GM19324 (cell line): ENCODE data around the gene PRRT3.
"Not testable (repeated sequence)": the region's sequence is repeated elsewhere in the genome, so short reads cannot be mapped to it uniquely, and the experiment has no call there.

ENCODE experiments used
- ATAC-seq: cut with Tn5 transposase; IDR thresholded peaks from one replicate; pipeline ENCODE4 v1.9.1; 2021; ENCODE audit warnings: mild to moderate bottlenecking, moderate library complexity; ENCODE audit not compliant: unreplicated experiment, low FRiP score

The PRRT3 gene

DNA sequence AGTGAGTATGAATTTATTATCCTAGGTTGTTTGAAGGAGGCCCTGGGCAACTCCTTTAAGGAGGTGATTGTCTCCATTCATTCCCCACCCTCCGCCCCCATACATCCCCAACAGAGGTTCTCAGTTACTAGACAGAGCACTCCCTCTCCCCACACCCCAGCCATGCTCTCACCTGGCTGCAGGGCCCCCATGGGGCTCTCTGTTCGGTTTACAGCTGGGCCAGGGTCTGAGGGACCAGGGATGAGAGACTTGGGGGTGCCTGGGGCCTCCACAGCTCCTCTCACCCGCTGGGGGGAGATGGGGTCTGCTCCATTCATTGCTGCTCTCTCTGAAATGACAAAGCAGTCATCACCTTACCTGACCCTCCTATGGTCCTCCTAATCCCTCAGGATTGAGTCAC, 3.6 kb downstream of the PRRT3 start:
- ATAC-seq, result no peak

- no peak for ATAC-seq
These were observed 4.9 kb downstream of the PRRT3 start for GRCh38 chr3:9947025-9947995.

- peak; percentile 33 for ATAC-seq
These were observed 5.8 kb downstream of the PRRT3 start for GRCh38 chr3:9946112-9947024.

- no peak for ATAC-seq
These were observed 6.8 kb downstream of the PRRT3 start for GRCh38 chr3:9945358-9945757.

GRCh38 chr3:9944271-9944670, 7.9 kb downstream of the PRRT3 start:
- no peak for ATAC-seq

DNA sequence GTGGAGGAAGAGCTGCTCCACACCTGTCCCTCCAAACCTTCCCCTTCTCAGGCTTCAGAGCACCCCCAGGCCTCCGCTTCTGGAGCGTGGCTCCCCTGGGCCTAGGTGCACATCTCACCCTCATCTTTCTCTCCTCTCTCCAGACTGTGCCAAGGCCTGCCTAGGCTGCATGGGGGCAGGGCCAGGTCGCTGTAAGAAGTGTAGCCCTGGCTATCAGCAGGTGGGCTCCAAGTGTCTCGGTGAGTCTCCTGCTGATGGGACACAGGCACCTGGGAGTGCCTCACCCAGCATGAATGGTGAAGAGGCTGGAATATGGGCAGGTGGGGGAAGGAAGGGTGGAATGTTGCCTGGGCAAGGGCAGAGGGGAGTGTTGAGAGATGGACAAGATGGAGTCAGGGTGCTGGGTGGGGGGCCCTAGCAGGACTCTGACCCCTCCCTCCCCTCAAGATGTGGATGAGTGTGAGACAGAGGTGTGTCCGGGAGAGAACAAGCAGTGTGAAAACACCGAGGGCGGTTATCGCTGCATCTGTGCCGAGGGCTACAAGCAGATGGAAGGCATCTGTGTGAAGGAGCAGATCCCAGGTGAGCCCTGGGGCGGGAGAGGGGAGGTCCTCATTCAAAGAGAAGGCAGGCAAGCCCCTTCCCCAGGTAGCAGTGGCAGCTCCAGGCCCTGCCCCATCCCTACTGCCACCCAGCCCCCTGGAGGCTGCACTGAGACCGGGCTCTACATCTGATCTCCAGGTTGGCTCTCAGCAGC, 9.1 kb downstream of the PRRT3 start:
- no peak for ATAC-seq

- ATAC-seq, result no peak
These were observed 10.0 kb downstream of the PRRT3 start for GRCh38 chr3:9942164-9942563.

GRCh38 chr3:9940746-9941145, 11.5 kb downstream of the PRRT3 start:
- no peak for ATAC-seq

DNA sequence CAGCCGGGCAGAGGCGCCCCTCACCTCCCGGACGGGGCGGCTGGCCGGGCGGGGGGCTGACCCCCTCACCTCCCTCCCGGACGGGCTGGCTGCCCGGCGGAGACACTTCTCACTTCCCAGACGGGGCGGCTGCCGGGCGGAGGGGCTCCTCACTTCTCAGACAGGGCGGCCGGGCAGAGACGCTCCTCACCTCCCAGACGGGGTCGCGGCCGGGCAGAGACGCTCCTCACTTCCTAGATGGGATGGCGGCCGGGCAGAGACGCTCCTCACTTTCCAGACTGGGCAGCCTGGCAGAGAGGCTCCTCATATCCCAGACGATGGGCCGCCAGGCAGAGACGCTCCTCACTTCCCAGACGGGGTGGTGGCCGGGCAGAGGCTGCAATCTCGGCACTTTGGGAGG, 12.3 kb downstream of the PRRT3 start:
- ATAC-seq, result not testable (repeated sequence)

DNA sequence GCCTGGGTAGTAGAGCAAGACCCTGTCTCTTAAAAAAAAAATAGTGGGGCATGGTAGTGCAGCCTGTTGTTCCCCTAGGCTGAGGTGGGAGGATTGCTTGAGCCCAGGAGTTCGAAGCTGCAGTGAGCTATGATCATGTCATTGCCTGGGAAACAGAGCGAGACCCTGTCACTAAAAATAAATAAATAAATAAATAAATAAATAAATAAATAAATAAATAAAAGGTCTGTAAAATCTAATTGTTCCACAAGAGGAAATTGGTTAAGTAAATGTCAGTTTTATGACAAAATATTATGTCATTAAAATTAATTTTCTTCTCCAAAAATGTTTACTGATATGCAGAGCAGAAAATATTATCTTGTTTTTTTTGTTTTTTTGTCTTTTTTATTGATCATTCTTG, 13.2 kb downstream of the PRRT3 start:
- ATAC-seq, result no peak

GRCh38 chr3:9937486-9938238, 14.5 kb downstream of the PRRT3 start:
- no peak for ATAC-seq

DNA sequence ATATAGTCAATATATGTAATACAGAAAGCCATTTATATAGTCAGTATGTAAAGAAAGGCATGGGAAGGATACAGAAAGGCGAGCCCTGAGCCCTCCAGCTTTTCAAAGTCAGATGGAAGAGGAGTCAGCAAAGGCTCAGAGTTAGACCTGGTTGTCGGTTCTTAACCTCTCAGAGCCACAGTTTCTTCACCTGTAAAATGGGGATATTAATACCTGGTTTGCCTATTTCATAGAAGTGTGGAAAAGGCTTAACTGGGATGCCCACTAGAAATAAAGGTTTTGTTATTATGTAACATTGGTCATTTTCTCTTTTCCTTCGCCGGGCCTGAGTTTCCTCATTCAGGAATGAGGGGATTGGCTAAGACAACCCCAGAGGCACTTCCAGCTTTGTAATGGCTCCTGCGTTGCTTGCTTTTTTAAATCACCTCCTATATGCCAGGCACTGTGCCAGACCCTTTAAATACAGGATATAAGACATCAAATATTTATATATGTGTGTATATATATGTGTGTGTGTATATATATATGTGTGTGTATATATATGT, 16.2 kb downstream of the PRRT3 start:
- no peak for ATAC-seq

- no peak for ATAC-seq
These were observed 17.2 kb downstream of the PRRT3 start for GRCh38 chr3:9934993-9935392.

GRCh38 chr3:9934235-9934621, 18.0 kb downstream of the PRRT3 start:
- ATAC-seq, result no peak

- peak; percentile 92 for ATAC-seq
These were observed 18.5 kb downstream of the PRRT3 start, which contains the start of gene CRELD1 for GRCh38 chr3:9933561-9934234. TSS of gene CRELD1 (plus strand) at chr3:9933834. CDS start at chr3:9934439, 605 bp downstream.

DNA sequence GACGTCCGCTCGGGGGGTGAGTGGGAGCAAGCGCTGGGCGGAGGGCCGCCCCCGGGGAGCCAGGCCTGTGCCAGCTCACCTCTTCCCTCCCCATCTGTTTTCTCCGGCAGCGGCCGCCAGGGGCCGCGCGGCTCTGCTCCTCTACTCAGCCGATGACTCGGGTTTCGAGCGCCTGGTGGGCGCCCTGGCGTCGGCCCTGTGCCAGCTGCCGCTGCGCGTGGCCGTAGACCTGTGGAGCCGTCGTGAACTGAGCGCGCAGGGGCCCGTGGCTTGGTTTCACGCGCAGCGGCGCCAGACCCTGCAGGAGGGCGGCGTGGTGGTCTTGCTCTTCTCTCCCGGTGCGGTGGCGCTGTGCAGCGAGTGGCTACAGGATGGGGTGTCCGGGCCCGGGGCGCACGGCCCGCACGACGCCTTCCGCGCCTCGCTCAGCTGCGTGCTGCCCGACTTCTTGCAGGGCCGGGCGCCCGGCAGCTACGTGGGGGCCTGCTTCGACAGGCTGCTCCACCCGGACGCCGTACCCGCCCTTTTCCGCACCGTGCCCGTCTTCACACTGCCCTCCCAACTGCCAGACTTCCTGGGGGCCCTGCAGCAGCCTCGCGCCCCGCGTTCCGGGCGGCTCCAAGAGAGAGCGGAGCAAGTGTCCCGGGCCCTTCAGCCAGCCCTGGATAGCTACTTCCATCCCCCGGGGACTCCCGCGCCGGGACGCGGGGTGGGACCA, 19.2 kb downstream of the PRRT3 start:
- peak; percentile 64 for ATAC-seq

DNA sequence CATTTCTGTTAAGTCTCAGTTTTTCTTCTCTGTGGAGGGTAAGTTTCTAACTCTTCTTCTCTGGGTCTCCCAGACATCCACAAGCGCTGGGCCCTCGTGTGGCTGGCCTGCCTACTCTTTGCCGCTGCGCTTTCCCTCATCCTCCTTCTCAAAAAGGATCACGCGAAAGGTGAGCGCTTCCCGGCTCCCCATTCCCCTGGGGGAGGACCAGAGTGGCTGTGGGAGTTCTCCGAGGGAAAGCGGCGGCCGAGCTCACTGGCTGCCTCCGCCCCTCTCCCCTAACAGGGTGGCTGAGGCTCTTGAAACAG, 19.7 kb downstream of the PRRT3 start:
- no peak for ATAC-seq

DNA sequence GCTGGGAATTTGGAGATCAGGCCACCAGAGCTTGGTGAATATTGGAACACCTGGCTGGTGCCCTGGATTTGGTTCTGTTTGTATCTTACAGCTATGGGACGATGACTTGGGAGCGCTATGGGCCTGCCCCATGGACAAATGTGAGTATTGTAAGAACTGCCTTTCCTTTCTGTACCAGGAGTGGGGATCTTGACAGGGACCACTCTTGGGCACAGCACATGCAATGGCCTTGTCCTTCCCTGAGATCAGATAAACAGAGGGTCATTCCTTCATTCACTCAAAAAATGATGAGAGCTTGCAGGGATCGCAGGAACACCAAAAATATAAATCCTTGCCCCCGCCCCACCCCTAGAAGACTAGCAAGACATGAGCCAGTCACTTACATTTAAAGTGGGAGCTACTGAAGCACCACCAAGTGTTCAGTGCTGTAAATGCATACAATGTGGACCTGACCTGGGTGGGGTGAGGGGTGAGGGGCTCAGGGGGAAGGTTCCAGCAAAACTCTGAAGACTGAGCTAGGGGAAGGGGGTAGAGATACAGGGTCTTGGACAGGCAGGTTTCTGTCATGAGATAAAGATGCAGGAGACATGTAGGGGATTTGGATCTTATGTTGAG, 21.3 kb downstream of the PRRT3 start:
- no peak for ATAC-seq
